Measurements from ENCODE around the gene TP53RK.

TP53RK gene

GRCh38 chr20:46689082-46689753 lies at the start of gene TP53RK:
TP53RK (minus strand) TSS chr20:46689444; CDS start chr20:46689414, 30 bp downstream.
- peak; percentile 19 for DNase-seq

- DNase-seq = no peak
Observed at GRCh38 chr20:46735436-46735835, 46.2 kb upstream of the TP53RK start.

- no peak for DNase-seq
Observed at GRCh38 chr20:46731770-46732169, 42.5 kb upstream of the TP53RK start.

GRCh38 chr20:46725186-46726165 lies 36.2 kb upstream of the TP53RK start:
- no peak for DNase-seq

DNA sequence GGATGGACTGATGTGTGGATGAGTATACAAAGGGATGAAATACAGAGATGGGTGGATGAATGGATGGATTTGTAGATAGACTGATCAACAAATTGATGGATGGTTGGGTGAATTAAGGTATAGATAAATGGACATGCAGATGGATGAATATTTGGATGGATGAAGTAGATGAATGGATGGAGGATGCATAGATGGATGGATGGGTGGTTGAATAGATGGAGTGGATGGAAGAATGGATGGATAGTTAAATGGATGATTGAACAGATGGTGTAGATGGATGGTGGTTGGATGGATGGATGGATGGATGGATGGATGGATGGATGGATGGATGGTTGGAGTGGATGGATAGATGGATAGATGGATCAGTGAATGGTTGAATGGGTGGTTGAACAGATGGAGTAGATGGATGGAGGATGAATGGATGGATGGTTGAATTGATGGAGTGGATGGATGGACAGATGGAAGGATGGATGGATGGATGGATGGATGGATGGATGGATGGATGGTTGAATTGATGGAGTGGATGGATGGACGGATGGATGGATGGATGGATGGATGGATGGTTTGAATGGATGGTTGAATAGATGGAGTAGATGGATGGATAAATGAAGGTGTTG lies 35.2 kb upstream of the TP53RK start:
- no peak for DNase-seq

- no peak for DNase-seq
Observed at GRCh38 chr20:46723039-46723438, 33.8 kb upstream of the TP53RK start.

DNA sequence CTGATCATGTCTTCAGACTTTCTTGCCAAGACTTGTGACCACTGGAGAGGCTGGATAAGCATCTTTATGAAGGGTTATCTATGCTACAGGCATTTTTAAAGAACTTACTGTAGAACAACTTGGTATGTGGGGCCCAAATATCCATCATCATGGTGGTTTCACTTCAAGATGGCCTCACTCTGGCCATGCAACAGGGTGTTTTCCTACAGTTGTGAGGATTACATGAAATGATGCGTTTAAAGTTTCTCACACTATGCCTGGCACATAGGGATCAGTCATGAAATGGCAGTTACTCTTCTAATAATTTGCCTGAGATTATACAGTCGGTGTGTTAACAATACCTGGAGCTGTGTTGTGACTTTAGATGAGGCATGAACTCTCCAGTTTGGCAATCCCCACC lies 33.2 kb upstream of the TP53RK start:
- DNase-seq = no peak

DNA sequence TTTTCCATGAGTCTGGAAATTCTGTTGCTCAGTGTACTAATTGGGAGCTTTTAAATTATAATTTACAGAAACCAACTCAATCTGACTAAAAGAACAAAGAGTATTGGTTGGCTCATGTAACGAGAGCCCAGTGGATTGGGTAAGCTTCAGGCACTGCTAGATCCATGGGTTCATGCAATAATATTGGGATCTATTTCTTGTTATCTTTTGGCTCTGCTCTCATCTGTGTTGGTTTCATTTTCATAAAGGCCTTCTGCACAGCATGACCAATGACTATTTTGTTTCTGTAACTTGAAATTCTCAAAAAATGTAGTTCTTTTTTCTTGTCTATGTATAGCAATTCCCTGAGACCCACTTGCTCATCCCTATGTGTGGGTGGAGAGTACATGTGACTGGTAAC lies 32.2 kb upstream of the TP53RK start:
- DNase-seq = no peak

GRCh38 chr20:46720776-46721425 lies 31.7 kb upstream of the TP53RK start:
- no peak for DNase-seq

- no peak for DNase-seq
Observed at GRCh38 chr20:46720019-46720418, 30.8 kb upstream of the TP53RK start.

DNA sequence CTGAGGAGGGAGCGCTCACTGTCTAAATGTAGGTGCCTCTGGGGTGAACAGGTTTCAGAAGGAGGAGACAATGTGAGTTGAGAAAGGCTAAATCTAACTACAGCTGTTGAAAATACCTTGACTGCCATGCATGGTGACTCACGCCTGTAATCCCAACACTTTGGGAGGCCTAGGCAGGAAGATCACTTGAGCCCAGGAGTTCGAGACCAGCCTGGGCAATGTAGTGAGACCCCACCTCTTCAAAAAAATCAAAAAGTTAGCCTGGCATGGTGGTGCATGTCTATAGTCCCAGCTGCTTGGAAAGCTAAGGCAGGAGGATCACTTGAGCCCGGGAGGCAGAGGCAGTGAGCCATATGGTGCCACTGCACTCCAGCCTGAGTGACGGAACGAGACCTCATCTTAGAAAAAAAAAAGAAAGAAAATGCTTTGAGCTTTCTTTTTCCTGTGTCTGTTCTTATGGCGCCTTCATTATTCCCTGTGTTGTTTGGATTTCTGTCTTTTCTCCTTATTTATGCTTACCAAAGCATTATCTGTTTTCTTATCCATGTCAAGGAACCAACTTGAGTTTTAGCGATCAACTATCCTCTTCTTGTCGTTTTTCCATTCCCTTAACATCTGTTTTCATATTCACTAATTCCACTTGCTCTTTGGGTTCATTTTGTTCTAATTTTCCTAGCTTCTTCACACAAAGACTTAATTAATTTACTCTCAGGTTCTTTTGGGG lies 28.7 kb upstream of the TP53RK start:
- no peak for DNase-seq

- no peak for DNase-seq
Observed at GRCh38 chr20:46715292-46715756, 26.1 kb upstream of the TP53RK start.

DNA sequence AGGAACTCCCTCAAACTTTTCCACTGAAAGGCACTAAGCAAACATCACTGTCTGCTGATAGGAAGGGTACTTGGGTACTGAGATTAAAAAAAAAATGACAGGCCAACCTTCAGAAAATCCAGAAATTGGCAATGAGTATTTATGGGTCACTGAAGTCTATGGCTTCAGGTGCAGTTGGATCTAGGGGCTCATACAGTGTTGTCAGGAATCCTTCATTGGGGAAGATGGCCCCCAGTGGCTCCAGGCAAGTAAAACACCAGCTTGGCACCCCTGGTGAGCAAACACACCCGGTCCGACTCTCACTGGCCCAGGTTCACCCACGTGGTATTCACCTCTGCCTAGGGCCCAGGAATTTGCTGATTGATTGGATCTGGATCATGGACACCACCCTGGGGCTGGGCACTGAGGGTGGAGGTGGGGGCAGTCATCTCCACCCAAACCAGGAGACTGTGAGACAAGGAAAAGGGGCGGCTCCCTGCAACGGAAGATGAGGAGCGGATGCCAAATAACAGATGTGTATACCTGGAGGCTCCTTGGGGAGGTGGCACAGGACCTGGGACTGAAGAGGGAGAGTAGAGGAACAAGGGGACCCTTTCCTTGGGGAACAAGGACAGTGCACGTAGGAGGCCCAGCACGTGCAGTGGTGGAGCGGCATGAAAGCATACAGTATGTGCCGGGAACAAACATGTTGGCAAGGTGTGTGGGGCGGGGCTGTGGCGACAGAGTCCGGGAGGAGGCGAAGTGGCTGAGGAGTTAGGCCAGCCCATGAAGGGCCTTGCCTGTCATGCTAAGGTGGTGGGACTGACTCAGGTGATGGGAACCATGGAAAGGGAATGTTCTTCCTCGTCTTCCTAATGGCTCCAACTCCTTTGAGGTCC lies 25.0 kb upstream of the TP53RK start:
- no peak for DNase-seq

DNA sequence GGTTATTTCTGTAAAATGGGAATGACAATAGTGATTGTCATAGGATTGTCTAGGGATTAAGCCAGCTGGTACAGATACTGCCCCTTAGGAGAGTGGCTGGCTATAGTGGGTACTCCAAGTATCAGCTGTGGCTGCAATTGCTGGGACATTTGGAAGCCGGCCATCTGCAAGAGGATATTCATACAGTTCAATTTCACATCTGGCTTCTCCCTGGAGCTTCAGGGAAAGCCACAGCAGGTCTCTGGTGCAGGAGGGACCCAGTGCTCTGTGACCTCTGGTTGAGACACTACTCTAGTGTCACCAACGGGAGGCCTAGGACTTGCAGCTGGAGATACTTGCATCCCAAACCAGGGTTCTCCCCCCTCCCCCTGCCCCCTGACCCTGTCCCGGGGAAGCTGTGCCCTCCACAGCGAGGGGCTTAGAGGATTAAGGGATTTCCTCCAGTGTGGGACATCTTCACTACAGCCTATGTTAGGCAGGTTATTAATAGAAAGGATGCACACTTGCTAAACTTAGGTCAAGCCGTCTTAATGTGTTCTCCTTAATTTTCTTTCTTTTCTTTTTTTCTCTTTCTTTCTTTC lies 22.9 kb upstream of the TP53RK start:
- no peak for DNase-seq

DNA sequence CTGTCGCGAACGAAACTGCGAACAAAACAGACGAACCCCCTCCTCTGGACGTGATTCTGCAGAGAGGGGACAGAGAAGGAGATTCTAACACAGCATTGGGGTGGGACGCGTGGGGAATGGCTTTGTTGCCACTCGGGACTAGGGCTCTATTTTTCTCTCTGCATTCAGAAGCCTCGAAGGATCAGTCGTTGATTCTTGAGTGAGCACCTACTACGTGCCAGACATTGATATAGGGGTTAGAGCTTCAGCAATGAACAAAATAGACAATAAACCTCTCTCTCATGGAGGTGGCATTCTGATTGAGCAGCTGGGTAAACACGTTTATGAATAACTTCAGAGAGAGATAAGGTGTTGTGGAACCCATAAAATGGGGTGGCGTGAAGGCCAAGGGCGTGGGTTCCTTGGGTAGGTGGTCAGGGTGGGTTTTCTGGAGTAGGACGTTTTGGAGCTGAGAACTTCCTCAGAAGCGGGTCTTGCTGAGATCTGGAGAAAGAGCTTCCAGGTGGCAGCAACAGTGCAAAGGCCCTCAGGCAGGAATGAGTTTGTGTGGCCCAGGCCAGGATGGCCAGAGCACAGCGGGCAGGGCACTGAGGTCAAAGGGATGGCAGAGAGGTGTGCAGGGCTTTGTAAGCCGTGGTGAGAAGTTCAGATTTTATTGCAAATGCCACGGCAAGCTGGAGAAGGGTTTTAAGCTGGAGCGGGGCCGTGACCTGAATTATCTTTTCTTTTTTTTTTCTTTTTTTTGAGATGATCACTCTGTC lies 21.1 kb upstream of the TP53RK start:
- DNase-seq = no peak

- no peak for DNase-seq
Observed at GRCh38 chr20:46709459-46710152, 20.4 kb upstream of the TP53RK start, which contains the start of gene SLC2A10. SLC2A10 (plus strand) TSS chr20:46709649; CDS start chr20:46709737, 88 bp downstream.

DNA sequence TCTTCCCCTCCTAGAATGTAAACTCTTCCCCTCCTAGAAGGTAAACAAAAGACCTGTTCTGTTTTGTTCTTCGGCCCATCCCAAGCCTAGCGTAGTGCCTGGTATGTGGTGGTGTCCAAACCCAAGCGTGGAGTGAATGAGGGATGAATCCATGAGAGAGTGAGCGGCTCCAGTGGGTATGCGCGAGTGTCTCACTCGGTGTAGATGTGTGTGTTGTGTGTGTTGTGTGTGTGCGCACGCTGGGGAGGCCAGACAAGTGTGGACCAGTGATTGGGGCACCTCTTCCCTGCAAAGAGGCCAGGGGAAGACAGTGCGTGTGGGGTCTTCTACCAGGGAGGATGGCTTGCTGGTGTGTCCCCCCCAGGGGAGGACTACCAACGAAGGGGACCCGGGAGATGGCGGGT lies 19.8 kb upstream of the TP53RK start:
- no peak for DNase-seq

DNA sequence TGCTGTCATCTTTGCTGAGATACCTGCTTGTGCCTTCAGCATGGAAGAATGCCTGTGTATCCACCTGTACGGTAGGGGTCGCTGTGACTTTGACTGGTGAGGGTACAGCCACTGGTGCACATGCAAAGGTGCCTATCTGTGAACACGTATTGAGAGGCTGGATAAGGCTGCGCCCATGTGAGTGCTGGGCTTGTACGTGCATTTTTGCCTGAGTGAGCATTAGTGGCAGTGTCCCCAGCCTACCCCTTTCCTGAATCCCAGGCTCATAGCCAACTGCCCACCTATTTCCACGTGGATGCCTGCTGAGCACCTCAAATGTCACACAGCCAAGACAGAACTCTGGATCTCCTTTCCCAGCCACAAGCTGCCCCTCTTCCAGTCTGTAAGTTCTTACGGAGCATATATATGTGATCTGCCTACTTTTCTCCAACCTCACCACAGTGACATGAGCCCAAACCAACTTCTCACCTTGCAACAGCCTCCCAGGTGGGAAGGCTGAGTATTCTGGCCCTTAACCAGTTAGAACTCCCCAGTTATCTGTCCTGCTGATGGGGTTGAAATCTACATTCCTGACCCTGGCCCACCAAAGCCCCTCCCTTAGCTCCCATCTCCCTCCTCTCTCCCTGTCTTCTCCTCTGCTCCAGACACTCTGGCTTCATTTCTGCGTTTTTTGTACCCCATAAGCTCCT lies 19.1 kb upstream of the TP53RK start:
- DNase-seq = no peak

- DNase-seq = no peak
Observed at GRCh38 chr20:46706242-46706641, 17.0 kb upstream of the TP53RK start.
